T-helper 9 cell (primary cell): Measurements from ENCODE around the gene PKNOX2.

ENCODE experiments used
- DNase-seq: peaks from one replicate; pipeline ENCODE4 v3.0.0-alpha.2; 2020

The PKNOX2 gene

DNA sequence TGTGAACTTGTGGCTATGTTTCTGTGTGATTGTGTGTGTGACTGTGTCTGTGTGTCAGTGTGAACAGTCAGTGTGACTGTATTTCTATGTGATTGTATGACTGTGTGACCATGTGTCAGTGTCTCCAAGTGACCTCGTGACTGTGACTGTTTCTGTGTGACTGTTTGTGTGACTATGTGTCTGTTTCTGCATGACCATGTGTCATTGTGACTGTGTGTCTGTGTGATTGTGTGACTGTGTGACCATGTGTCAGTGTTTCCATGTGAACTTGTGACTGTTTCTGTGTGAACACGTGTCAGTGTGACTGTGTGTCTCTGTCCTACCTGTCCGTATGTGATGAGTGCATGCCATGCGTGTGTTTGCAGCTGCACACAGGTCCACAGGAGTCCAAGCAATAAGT, 8.8 kb upstream of the PKNOX2 start:
- no peak for DNase-seq

DNA sequence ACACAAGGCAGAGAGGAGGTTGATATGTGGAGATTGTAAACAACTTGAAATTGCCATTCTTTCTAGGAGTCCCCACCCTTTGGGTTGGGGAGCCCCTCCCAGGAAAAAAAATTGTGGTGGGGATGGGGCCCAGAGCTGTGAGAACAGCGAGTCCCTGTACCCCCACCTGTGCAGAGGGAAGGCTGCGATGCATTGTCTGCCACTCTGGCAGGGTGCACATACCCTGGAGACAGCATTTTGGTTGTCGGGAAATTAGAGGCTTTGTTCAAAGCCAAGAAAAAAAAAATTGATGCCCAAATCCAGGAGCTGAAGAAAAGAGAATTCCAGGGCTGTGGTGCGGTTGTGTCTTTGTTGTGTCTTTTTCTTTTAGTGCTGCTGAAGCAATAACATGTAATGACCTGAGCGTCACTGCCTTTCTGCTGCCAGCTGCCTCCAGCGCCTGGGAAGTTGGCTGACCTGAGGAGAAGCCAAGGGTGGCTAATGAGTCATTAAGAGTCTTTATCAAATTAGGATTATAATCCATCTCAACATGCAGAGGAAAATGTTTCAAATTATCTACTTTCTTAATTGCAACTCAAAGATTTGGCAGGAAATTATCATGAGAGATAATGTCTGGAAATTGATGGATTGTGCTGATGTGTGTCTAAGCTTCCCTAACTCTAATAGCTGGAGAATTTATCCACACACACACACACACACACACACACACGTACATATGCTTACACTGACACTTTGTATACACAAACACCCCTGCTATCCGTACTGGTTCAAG, 8.0 kb upstream of the PKNOX2 start:
- no peak for DNase-seq

DNA sequence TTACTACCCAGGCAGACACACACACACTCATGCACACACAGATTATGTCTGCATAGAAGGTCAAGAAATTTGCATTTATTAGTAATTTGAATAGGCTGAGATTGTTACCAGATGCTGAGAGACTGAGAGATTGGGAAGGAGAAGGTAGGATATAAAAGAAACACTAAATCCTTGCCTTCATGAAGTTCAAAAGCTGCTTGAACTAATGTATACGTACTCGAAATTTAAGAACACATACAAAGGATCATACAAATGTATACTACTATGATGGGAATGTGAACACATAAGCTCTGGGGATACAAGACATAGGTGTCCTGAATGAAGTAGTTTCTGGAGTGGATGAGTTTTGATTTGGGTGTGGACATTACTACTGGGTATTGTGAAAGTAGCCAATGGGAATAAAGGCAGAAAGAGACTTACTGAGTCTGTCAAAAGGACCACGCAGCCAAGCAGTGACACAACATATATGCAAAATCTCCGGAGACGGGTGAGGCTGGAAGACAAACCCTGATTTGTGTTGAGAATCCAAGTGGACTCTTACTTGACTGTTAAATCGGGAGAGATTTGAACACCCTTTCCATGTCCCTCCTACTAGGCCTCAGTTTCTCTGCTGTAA, 7.3 kb upstream of the PKNOX2 start:
- DNase-seq: no peak

- no peak for DNase-seq
Measured at GRCh38 chr11:125157953-125158680, 6.4 kb upstream of the PKNOX2 start.

GRCh38 chr11:125162743-125163142, 1.8 kb upstream of the PKNOX2 start:
- DNase-seq: no peak

GRCh38 chr11:125163431-125164063, 1.0 kb upstream of the PKNOX2 start:
- no peak for DNase-seq

DNA sequence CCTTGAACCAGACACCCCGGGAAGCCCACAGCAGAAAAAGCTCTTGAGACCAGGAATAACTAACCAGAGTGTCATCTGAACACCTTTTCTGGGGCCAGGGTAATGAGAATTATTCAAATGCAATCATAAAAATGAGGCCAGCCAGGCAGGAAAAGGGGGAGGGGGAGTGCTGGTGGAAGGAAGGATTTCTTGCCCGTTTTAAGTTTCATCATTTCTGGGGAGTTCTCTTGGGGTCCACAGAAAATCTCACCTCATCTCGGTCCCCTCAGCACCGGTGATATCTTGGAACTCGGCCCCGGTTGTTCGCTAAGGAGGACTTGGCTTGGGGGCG, 495 bp upstream of the PKNOX2 start:
- no peak for DNase-seq

DNA sequence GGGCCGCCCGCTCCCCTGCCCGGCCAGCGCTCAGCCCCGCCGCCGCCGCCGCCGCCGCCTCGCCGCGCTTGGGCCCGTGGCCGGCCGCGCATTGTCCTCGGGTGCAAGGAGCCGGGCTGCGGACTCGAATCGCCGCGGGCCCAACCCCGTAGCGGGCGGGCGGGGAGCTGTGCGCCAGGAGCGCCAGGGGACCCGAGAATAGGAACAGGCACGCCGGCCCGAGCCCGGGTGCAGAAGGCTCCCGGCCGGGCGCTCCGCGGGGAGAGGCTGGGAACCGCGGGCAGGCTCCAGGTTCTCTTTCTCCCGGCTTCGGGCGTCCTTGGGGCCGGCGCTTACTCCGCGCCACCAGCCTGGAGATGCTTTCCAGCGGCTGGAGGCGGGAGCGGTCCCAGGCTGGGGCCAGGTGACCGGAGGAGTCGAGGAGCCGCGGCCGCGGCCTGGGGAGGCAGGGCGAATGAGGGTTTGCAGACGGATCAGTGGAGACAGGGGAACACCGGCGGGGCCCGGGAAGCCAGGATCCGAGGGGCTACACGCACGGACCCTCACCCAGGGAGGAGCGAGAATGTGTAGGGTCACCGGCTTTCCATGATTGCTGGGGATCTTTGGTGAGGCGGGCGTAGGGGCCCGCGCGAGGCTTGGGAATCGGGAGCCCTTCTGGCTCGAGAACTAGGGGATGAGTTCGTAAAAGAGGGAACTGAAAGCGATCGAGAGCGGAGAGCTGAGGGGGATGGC, 726 bp downstream of the PKNOX2 start:
- no peak for DNase-seq

DNA sequence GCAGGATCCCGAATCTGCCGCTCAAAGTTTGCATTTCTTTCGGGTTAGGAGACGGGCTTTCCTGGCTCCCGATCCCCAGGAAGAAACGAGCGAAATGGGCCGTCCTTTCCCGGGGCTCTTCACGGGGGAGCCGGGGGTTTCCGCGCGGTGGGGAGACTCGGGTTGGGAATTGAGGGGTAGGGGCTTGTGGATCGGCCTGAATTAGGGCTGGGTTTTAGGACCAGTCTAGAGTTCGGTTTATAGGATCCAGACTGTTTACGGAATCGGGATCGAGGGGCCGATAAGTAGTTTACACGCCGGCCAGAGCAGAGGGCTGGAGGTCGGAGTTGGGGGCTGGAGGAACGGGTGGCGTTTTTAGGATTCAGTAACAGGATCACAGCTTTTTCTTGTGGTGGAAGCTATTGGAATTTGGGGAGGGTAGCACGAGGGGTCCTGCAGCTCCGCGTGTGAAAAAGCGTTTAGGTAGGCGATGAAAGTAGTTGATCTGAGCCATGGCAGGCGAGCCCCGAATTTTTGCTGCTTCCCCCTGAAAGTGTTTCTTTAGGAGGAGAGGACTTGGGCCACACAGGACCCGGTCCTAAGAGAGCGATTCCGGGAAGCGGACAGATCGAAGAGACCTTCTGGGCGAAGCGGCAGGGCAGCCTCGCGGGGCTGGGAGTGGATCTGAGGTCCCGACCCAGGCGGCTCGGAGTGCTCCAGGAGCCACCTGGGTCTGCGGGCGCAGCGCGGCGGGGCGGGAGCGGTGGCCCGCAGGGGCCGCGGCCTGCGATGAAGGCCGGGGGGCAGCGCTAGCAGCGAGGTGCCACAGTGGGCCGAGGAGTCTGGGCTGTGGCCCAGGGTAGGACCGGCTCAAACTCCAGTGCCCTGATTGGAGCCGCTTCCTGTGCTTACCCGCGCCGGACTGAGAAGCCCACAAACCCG, 1.6 kb downstream of the PKNOX2 start:
- DNase-seq: no peak

- DNase-seq: no peak
Measured at GRCh38 chr11:125166764-125167291, 2.3 kb downstream of the PKNOX2 start.

GRCh38 chr11:125167292-125167953, 2.9 kb downstream of the PKNOX2 start:
- no peak for DNase-seq

GRCh38 chr11:125167954-125168835, 3.6 kb downstream of the PKNOX2 start:
- no peak for DNase-seq

DNA sequence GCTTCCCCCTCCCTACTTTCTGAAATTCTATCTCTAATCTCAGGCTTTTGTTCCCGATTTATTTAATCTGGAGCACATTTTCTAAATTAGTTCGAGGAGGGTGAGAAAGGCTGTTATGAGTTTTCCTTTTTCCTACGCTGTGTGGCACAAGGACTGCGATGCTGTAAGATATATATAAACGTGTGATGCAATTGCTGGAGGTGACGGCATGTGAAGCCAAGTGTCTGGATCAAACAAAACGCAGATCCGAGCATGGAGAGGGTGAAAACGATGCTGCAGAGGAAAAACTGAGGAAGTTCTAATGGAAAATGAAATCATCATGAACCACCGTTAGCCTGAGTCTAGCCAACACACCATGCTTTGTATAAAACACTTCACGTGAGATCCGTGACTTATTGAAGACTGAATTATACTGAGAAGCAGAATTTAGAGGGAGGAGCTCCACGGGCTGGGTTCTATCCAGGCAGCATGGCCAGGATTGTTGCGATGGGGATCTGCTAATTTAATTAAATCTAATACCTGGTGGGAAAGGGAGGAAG, 4.4 kb downstream of the PKNOX2 start:
- no peak for DNase-seq

DNA sequence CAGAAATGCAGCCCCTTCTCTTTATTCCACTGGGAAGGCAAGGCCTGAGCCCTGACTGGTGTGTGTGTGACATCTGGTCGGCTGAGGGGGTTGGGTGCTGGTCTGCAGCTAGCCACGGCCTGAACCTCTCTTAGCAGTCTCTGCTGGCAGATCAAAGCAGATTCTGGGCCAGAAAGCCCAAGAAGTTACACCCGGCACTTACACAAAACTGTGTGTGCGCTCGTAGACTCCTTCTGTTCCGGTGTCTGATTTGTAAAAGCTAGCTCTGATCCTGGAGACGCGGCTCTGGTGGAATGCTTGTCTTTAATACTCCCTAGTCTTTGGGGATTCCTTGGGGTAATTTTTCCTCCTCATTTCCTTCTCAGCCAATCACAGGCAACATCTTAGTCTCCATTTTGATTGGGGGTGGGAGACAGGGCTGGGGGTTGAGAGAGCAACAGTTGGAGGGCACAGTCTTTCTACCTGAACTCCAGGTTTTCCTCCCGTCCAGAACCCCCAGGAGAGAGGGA, 5.5 kb downstream of the PKNOX2 start:
- DNase-seq: no peak

DNA sequence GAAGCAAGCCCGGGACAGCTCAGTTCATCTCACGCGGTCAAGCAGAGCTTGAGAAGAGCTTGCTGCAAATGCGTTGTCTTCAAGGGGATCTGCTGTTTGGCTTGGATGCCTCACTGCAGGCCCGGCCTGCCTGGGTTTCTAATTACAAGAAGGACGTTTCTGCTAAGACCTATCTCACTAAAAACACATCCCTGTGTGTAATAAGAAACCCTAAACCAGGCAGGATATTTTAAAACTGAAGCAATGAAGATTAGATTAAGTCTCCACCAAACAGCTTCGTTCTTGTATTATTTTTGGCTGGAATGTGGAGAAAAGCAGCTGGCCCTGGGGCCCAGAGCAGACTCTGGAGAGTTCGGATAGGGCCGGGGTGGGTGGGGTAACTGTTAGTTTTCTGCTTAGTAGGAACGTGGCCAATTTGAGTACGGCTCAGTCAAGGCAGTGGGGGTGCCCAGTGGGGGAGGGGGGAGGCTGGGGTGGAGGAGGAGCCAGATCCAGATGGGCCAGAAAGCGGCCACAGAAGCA, 6.0 kb downstream of the PKNOX2 start:
- no peak for DNase-seq

- no peak for DNase-seq
Measured at GRCh38 chr11:125171974-125172373, 7.4 kb downstream of the PKNOX2 start.

- no peak for DNase-seq
Measured at GRCh38 chr11:125173027-125173426, 8.5 kb downstream of the PKNOX2 start.

GRCh38 chr11:125173556-125173955, 9.0 kb downstream of the PKNOX2 start:
- no peak for DNase-seq

DNA sequence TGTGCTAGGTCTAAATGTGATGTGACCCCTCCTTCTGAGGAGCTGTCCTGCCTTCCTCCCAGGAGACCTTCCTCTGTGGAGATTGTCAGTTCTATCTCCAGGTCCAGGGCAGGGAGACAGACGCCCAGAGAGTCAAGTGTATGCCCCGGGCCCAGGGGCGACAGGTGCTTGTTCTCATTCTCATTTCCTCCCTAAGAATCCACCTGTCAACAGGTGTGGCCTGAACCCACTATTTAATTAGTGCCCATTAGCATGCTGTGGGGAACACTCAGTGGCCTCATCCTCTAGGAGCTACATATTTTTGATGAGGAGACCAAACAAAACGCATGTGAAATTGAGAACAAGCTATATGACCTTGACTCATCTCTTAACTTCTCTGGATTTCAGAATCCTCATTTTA, 9.5 kb downstream of the PKNOX2 start:
- no peak for DNase-seq
